ENCODE data around the gene CCDC6. TPM values are rescaled to one million over a fixed set of nuclear protein-coding genes. Genes with fewer than 3 reads are reported as not detected.

Gene CCDC6
- total RNA-seq, 1 experiment from 2014 or later: 58.4 TPM

GRCh38 chr10:59903871-59904270, 2.5 kb downstream of the CCDC6 start:
- H3K9ac ChIP-seq (ENCODE audit: extremely low read depth, insufficient read length, low read length): peak overlapping the region; percentile 3
- no peak overlapping the region for H2AFZ ChIP-seq (ENCODE audit: low read length)
- no peak overlapping the region for H2BK12ac ChIP-seq (ENCODE audit: insufficient read length, low read depth, low read length)
- no peaks in the 10 kb centered on the region for H3K9me3 ChIP-seq (ENCODE audit: control insufficient read depth, low read depth, low read length)
- H3K4me3 Mint-ChIP-seq: peak overlapping the region; percentile 92 to 98
- peaks cover 65 to 70% of the 10 kb centered on the region in 2 experiments for H3K4me1 Mint-ChIP-seq
- no CpG with 5 or more reads among the region's 6 CpGs for WGBS (ENCODE audit: extremely low coverage, insufficient read length, low lambda C conversion rate)
- no peak overlapping the region for H2BK15ac ChIP-seq (ENCODE audit: low read depth, low read length)
- H2AK5ac ChIP-seq (ENCODE audit: insufficient read length, low read length): no peak overlapping the region
- no peak overlapping the region for H3K14ac ChIP-seq (ENCODE audit: insufficient read depth, low read length)
- H3K4ac ChIP-seq (ENCODE audit: low read depth, low read length): no peak overlapping the region
- no peak overlapping the region; a peak in 1 of 7 replicates for H3K27ac Mint-ChIP-seq
- no peaks in the 10 kb centered on the region for H3K79me1 ChIP-seq (ENCODE audit: insufficient read depth, low read depth, low read length, poor library complexity, severe bottlenecking)
- no peaks in the 10 kb centered on the region for H3K27me3 Mint-ChIP-seq (ENCODE audit: low read depth)
- H3K23me2 ChIP-seq (ENCODE audit: insufficient read length, low read depth, low read length, poor library complexity, severe bottlenecking): peaks cover 15% of the 10 kb centered on the region
- H3K4me2 ChIP-seq (ENCODE audit: insufficient read depth, insufficient read length, low read length): peak overlapping the region; percentile 95
- no peak overlapping the region for H3K23ac ChIP-seq (ENCODE audit: insufficient read length, low read depth, low read length)
- no peak overlapping the region for H4K91ac ChIP-seq (ENCODE audit: insufficient read length, low read depth, low read length)
- H3K18ac ChIP-seq (ENCODE audit: insufficient read length, low read depth, low read length): no peak overlapping the region
- TF ChIP-seq CTCF (conservative IDR thresholded peaks at IDR 0.05): no peak
- H3K79me2 ChIP-seq (ENCODE audit: insufficient read depth, low read length): peaks cover 61% of the 10 kb centered on the region
- peaks cover 0 to 1% of the 10 kb centered on the region in 2 experiments; a peak in 1 of 5 replicates for H3K9me3 Mint-ChIP-seq
- H4K20me1 ChIP-seq (ENCODE audit: control insufficient read depth, insufficient read depth, insufficient read length): no peaks in the 10 kb centered on the region
- H3K27ac ChIP-seq (ENCODE audit: insufficient read length, low read depth, low read length): no peak overlapping the region
- no peak overlapping the region for H3T11ph ChIP-seq (ENCODE audit: low read length)
- H2BK5ac ChIP-seq (ENCODE audit: insufficient read length, low read length): no peak overlapping the region
- H3K27me3 ChIP-seq (ENCODE audit: insufficient read depth, low read length): no peaks in the 10 kb centered on the region
- peaks cover 13% of the 10 kb centered on the region; the same call in 1 of the 2 replicates for H3K4me1 ChIP-seq (ENCODE audit: insufficient read depth, low read length)
- no peak overlapping the region for H2BK20ac ChIP-seq (ENCODE audit: low read depth, low read length, poor library complexity, severe bottlenecking)
- no peak for DNase-seq
- no peak overlapping the region for H2BK120ac ChIP-seq (ENCODE audit: low read depth, low read length, poor library complexity, severe bottlenecking)
- no peak overlapping the region for H4K8ac ChIP-seq (replicated peaks; ENCODE audit: insufficient read length, low read depth, low read length)
- H3K36me3 Mint-ChIP-seq (ENCODE audit: insufficient read depth in 1 of 3, low read depth in 3 of 3): peaks cover 1 to 15% (median 7%) of the 10 kb centered on the region in 3 experiments; a peak in 6 of 7 replicates
- H4K5ac ChIP-seq (ENCODE audit: insufficient read length, low read depth, low read length): no peak overlapping the region
- no peak overlapping the region for H3K56ac ChIP-seq (ENCODE audit: insufficient read length, low read depth, low read length)
